Measurements from ENCODE around the gene TEX12.
"Not testable (repeated sequence)": the region's sequence is repeated elsewhere in the genome, so short reads cannot be mapped to it uniquely, and the experiment has no call there.

TEX12 gene

DNA sequence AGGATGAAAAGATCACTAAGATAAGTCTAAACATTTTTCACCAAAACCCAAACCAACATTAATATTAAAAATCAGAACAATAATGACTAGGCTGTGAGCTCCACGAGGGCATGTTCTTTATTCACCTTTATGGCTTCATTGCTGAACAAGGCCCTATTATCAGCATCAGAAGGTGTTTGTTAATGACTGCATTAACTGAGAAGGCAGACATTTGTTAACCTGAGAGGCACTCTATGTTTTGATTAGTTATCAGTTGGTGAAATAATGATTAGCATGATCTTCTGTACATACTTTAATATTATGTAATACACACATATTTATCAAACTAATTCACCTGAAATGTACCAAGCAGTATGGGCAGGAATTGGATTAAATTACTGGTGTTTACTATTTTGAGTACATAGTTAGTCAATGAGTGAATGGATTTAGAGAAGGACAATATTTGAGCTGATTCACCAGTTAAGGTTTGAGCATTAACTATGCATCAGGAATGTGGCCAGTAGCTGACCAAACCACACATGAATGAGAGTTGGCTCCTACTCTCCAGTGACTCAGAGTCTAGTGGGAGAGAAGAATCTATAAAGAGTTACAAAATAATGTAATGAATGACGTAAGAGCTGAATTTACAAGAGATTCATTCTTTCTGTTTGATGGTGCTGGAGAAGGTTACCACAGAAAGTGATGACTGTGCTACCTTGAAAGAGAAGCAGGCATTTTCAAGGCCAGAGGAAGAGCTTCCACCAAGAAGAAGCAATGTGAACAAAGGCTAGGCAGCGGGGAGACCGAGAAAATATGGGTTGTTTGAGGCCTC, 10.0 kb upstream of the TEX12 start:
- H3K4me3 ChIP-seq (ENCODE audit: low read depth, low read length): no peak overlapping the region
- CTCF ChIA-PET: interaction anchor here (1.0 to 1.8 kb wide), 8 partner anchors 9 to 48 kb away, joined by 3 to 6 read pairs (median 4); partner anchors contain the start of gene BCO2
- POLR2A ChIA-PET: interaction anchor here (0.7 to 1.1 kb wide), 2 partner anchors 15 to 37 kb away, joined by 3 to 5 read pairs; no protein-coding TSS in a partner anchor
- peak; percentile 97 for DNase-seq (ENCODE audit: low read depth, low spot score)
- TF ChIP-seq, protein P1, sequence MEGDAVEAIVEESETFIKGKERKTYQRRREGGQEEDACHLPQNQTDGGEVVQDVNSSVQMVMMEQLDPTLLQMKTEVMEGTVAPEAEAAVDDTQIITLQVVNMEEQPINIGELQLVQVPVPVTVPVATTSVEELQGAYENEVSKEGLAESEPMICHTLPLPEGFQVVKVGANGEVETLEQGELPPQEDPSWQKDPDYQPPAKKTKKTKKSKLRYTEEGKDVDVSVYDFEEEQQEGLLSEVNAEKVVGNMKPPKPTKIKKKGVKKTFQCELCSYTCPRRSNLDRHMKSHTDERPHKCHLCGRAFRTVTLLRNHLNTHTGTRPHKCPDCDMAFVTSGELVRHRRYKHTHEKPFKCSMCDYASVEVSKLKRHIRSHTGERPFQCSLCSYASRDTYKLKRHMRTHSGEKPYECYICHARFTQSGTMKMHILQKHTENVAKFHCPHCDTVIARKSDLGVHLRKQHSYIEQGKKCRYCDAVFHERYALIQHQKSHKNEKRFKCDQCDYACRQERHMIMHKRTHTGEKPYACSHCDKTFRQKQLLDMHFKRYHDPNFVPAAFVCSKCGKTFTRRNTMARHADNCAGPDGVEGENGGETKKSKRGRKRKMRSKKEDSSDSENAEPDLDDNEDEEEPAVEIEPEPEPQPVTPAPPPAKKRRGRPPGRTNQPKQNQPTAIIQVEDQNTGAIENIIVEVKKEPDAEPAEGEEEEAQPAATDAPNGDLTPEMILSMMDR (IDR thresholded peaks at IDR 0.05; ENCODE audit: insufficient read depth, low read length, missing control alignments): no peak

DNA sequence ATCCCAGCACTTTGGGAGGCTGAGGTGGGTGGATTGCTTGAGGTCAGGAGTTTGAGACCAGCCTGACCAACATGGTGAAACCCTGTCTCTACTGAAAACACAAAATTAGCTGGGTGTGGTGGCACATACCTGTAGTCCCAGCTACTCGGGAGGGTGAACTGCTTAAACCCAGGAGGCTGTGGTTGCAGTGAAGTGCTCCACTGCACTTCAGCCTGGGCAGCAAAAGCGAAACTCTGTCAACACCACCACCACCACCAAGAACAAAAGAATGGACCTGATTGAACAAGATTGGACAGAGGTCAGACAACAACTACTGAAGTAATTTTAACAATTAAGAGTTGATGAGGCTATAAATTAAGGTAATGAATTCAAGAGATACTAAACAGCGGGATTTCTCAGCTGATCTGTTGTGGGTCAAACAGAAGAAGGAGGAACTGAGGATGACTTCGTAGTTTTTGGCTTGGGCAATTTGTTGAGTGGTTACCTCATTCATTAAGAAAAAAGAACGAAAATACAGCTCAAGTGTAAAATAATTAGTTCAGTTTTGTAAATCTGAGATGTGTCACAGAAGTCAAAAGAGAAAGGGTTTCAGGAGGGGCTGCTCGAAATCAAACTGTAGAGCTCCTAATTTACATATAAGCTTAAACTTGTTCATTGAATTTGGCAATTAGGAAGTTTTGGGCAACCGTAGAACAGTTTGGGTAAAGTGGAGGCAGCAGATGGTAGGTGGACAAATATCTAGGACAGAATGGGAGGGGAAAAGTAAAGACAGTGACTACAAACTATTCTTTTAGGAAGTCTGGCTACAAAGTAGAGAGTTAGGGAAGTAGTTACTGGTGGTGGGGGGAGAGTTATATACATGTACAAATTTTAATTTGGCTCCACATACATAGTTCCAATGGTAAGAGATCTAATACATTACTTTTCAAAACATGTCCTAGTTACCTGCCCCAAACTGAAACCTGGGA, 7.8 kb upstream of the TEX12 start:
- POLR2A ChIA-PET: no interaction called here
- CTCF ChIA-PET: interaction anchor here (1.0 to 1.5 kb wide), 4 partner anchors 16 to 121 kb away, joined by 3 to 4 read pairs (median 4); partner anchors contain the start of gene BCO2
- no peak for DNase-seq (ENCODE audit: low read depth, low spot score)
- no peak overlapping the region for H3K4me3 ChIP-seq (ENCODE audit: low read depth, low read length)
- TF ChIP-seq, protein P1 (IDR thresholded peaks at IDR 0.05; ENCODE audit: insufficient read depth, low read length, missing control alignments): no peak

- ChIA-PET POLR2A (no interaction called here), CTCF (interaction anchor here (1.0 to 1.5 kb wide), 4 partner anchors 15 to 120 kb away, joined by 3 to 4 read pairs (median 4); partner anchors contain the start of gene BCO2)
- no peak overlapping the region for H3K4me3 ChIP-seq (ENCODE audit: low read depth, low read length)
- TF ChIP-seq, protein P1 (IDR thresholded peaks at IDR 0.05; ENCODE audit: insufficient read depth, low read length, missing control alignments): no peak
- DNase-seq (ENCODE audit: low read depth, low spot score): no peak
Observed at GRCh38 chr11:112160091-112160848, 6.9 kb upstream of the TEX12 start.

DNA sequence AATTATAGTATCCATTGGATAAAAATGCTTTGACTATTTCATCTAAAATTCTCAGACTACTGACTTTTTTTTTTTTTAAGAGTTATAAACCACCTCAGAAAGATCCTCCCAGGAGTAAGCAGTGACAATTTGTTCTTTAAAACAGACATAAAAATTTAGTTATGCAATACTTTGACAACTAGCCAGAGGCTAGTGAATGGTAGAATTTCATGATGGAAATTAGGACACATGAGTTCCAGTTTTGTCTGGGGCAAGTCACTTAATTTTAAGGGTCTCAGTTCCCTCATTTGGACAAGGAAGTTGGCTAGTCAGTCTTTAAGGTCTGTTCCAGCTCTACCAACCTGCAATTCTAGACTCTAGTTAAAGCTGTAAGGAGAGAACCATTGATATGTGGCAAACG, 6.2 kb upstream of the TEX12 start:
- H3K4me3 ChIP-seq (ENCODE audit: low read depth, low read length): no peak overlapping the region
- ChIA-PET CTCF (no interaction called here), POLR2A (no interaction called here)
- DNase-seq (ENCODE audit: low read depth, low spot score): no peak
- TF ChIP-seq, protein P1 (IDR thresholded peaks at IDR 0.05; ENCODE audit: insufficient read depth, low read length, missing control alignments): no peak

DNA sequence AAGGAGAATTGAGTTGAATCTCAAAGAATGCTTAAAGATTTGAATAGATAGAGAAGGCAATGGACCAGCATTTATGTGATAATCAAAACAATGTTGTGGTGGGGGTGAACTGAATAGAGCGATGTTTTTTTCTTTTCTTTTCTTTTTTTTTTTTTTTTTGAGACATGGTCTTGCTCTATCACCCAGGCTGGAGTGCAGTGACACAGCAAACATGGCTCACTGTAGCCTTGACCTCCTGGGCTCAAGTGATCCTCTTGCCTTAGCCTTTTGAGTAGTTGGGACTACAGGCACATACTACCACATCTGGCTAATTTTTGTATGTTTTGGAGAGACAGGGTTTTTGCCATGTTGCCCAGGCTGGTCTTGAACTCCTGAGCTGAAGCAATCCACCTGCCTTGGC, 5.0 kb upstream of the TEX12 start:
- DNase-seq (ENCODE audit: low read depth, low spot score); H3K4me3 ChIP-seq (ENCODE audit: low read depth, low read length); POLR2A ChIA-PET: not testable (repeated sequence)
- CTCF ChIA-PET: interaction anchor here (1.0 to 2.0 kb wide), 2 partner anchors 13 to 16 kb away, joined by 4 to 5 read pairs; partner anchors contain the start of gene BCO2

All from AG04449 (cell line).